ENCODE data around the gene ATP11B.

ATP11B gene

GRCh38 chr3:182902236-182902635, 108.9 kb downstream of the ATP11B start:
- Histone ChIP-seq H3K27me3 (ENCODE audit: control insufficient read depth in 1 of 2, insufficient read depth in 2 of 2, low read length in 2 of 2) (no peaks in the 10 kb centered on the region), H3K4me1 (ENCODE audit: insufficient read depth, low read length) (no peaks in the 10 kb centered on the region), H3K27ac (ENCODE audit: low read depth, low read length) (no peak overlapping the region), H3K4me3 (ENCODE audit: low read depth in 1 of 2, low read length in 2 of 2) (no peak overlapping the region), H3K9me3 (ENCODE audit: low read length) (no peaks in the 10 kb centered on the region), H3K9ac (ENCODE audit: low read length) (no peak overlapping the region), H3K36me3 (ENCODE audit: insufficient read depth, low read length) (peaks cover 38% of the 10 kb centered on the region)

GRCh38 chr3:182904164-182904563, 110.9 kb downstream of the ATP11B start:
- H3K4me3 ChIP-seq (ENCODE audit: low read depth in 1 of 2, low read length in 2 of 2): no peak overlapping the region
- H3K27ac ChIP-seq (ENCODE audit: low read depth, low read length): no peak overlapping the region
- no peak overlapping the region for H3K9ac ChIP-seq (ENCODE audit: low read length)
- no peaks in the 10 kb centered on the region for H3K4me1 ChIP-seq (ENCODE audit: insufficient read depth, low read length)
- no peaks in the 10 kb centered on the region for H3K9me3 ChIP-seq (ENCODE audit: low read length)
- peaks cover 31% of the 10 kb centered on the region for H3K36me3 ChIP-seq (ENCODE audit: insufficient read depth, low read length)
- H3K27me3 ChIP-seq (ENCODE audit: control insufficient read depth in 1 of 2, insufficient read depth in 2 of 2, low read length in 2 of 2): no peaks in the 10 kb centered on the region

- no peaks in the 10 kb centered on the region for H3K4me1 ChIP-seq (ENCODE audit: insufficient read depth, low read length)
- H3K27ac ChIP-seq (ENCODE audit: low read depth, low read length): no peak overlapping the region
- H3K9me3 ChIP-seq (ENCODE audit: low read length): no peaks in the 10 kb centered on the region
- no peak overlapping the region for H3K9ac ChIP-seq (ENCODE audit: low read length)
- no peak overlapping the region for H3K4me3 ChIP-seq (ENCODE audit: low read depth in 1 of 2, low read length in 2 of 2)
- peaks cover 24% of the 10 kb centered on the region for H3K36me3 ChIP-seq (ENCODE audit: insufficient read depth, low read length)
- H3K27me3 ChIP-seq (ENCODE audit: control insufficient read depth in 1 of 2, insufficient read depth in 2 of 2, low read length in 2 of 2): no peaks in the 10 kb centered on the region
Observed at GRCh38 chr3:182905623-182906022, 112.3 kb downstream of the ATP11B start.

GRCh38 chr3:182906036-182906435, 112.7 kb downstream of the ATP11B start:
- no peak overlapping the region for H3K4me3 ChIP-seq (ENCODE audit: low read depth in 1 of 2, low read length in 2 of 2)
- no peaks in the 10 kb centered on the region for H3K4me1 ChIP-seq (ENCODE audit: insufficient read depth, low read length)
- no peak overlapping the region for H3K27ac ChIP-seq (ENCODE audit: low read depth, low read length)
- no peaks in the 10 kb centered on the region for H3K27me3 ChIP-seq (ENCODE audit: control insufficient read depth in 1 of 2, insufficient read depth in 2 of 2, low read length in 2 of 2)
- H3K36me3 ChIP-seq (ENCODE audit: insufficient read depth, low read length): peaks cover 24% of the 10 kb centered on the region
- no peaks in the 10 kb centered on the region for H3K9me3 ChIP-seq (ENCODE audit: low read length)
- H3K9ac ChIP-seq (ENCODE audit: low read length): no peak overlapping the region

- Histone ChIP-seq H3K36me3 (ENCODE audit: insufficient read depth, low read length) (peaks cover 19% of the 10 kb centered on the region), H3K27ac (ENCODE audit: low read depth, low read length) (no peak overlapping the region), H3K9me3 (ENCODE audit: low read length) (no peaks in the 10 kb centered on the region)
Observed at GRCh38 chr3:182908471-182908870, 115.2 kb downstream of the ATP11B start.

GRCh38 chr3:182909318-182910040, 116.2 kb downstream of the ATP11B start:
- no peaks in the 10 kb centered on the region for H3K9me3 ChIP-seq (ENCODE audit: low read length)
- H3K27me3 ChIP-seq (ENCODE audit: control insufficient read depth in 1 of 2, insufficient read depth in 2 of 2, low read length in 2 of 2): no peaks in the 10 kb centered on the region
- peaks cover 21% of the 10 kb centered on the region for H3K36me3 ChIP-seq (ENCODE audit: insufficient read depth, low read length)
- H3K27ac ChIP-seq (ENCODE audit: low read depth, low read length): no peak overlapping the region
- no peaks in the 10 kb centered on the region for H3K4me1 ChIP-seq (ENCODE audit: insufficient read depth, low read length)
- no peak overlapping the region for H3K4me3 ChIP-seq (ENCODE audit: low read depth in 1 of 2, low read length in 2 of 2)
- H3K9ac ChIP-seq (ENCODE audit: low read length): no peak overlapping the region

More at GRCh38 chr3:182908471-182908870, 115.2 kb downstream of the ATP11B start:
- no peak overlapping the region for H3K9ac ChIP-seq (ENCODE audit: low read length)
- no peaks in the 10 kb centered on the region for H3K4me1 ChIP-seq (ENCODE audit: insufficient read depth, low read length)
- H3K4me3 ChIP-seq (ENCODE audit: low read depth in 1 of 2, low read length in 2 of 2): no peak overlapping the region
- H3K27me3 ChIP-seq (ENCODE audit: control insufficient read depth in 1 of 2, insufficient read depth in 2 of 2, low read length in 2 of 2): no peaks in the 10 kb centered on the region

GRCh38 chr3:182910936-182911781, 117.9 kb downstream of the ATP11B start:
- Histone ChIP-seq H3K27me3 (ENCODE audit: control insufficient read depth in 1 of 2, insufficient read depth in 2 of 2, low read length in 2 of 2) (no peaks in the 10 kb centered on the region), H3K4me3 (ENCODE audit: low read depth in 1 of 2, low read length in 2 of 2) (no peak overlapping the region), H3K4me1 (ENCODE audit: insufficient read depth, low read length) (no peaks in the 10 kb centered on the region), H3K9ac (ENCODE audit: low read length) (no peak overlapping the region), H3K36me3 (ENCODE audit: insufficient read depth, low read length) (peaks cover 15% of the 10 kb centered on the region), H3K9me3 (ENCODE audit: low read length) (no peaks in the 10 kb centered on the region), H3K27ac (ENCODE audit: low read depth, low read length) (no peak overlapping the region)

GRCh38 chr3:182911782-182912111, 118.4 kb downstream of the ATP11B start:
- no peaks in the 10 kb centered on the region for H3K4me1 ChIP-seq (ENCODE audit: insufficient read depth, low read length)
- H3K36me3 ChIP-seq (ENCODE audit: insufficient read depth, low read length): peaks cover 11% of the 10 kb centered on the region
- no peak overlapping the region for H3K4me3 ChIP-seq (ENCODE audit: low read depth in 1 of 2, low read length in 2 of 2)
- H3K27ac ChIP-seq (ENCODE audit: low read depth, low read length): no peak overlapping the region
- no peaks in the 10 kb centered on the region for H3K27me3 ChIP-seq (ENCODE audit: control insufficient read depth in 1 of 2, insufficient read depth in 2 of 2, low read length in 2 of 2)
- H3K9ac ChIP-seq (ENCODE audit: low read length): no peak overlapping the region
- H3K9me3 ChIP-seq (ENCODE audit: low read length): no peaks in the 10 kb centered on the region

- Histone ChIP-seq H3K27me3 (ENCODE audit: control insufficient read depth in 1 of 2, insufficient read depth in 2 of 2, low read length in 2 of 2) (no peaks in the 10 kb centered on the region), H3K27ac (ENCODE audit: low read depth, low read length) (no peak overlapping the region), H3K4me3 (ENCODE audit: low read depth in 1 of 2, low read length in 2 of 2) (no peak overlapping the region), H3K9ac (ENCODE audit: low read length) (no peak overlapping the region), H3K4me1 (ENCODE audit: insufficient read depth, low read length) (no peaks in the 10 kb centered on the region), H3K36me3 (ENCODE audit: insufficient read depth, low read length) (peaks cover 11% of the 10 kb centered on the region), H3K9me3 (ENCODE audit: low read length) (no peaks in the 10 kb centered on the region)
Observed at GRCh38 chr3:182912474-182912873, 119.2 kb downstream of the ATP11B start.

GRCh38 chr3:182913889-182914288, 120.6 kb downstream of the ATP11B start:
- Histone ChIP-seq H3K27me3 (ENCODE audit: control insufficient read depth in 1 of 2, insufficient read depth in 2 of 2, low read length in 2 of 2) (no peaks in the 10 kb centered on the region), H3K27ac (ENCODE audit: low read depth, low read length) (no peak overlapping the region), H3K4me1 (ENCODE audit: insufficient read depth, low read length) (no peaks in the 10 kb centered on the region), H3K36me3 (ENCODE audit: insufficient read depth, low read length) (peaks cover 11% of the 10 kb centered on the region), H3K9me3 (ENCODE audit: low read length) (no peaks in the 10 kb centered on the region), H3K4me3 (ENCODE audit: low read depth in 1 of 2, low read length in 2 of 2) (no peak overlapping the region), H3K9ac (ENCODE audit: low read length) (no peak overlapping the region)

- Histone ChIP-seq H3K36me3 (ENCODE audit: insufficient read depth, low read length) (peaks cover 11% of the 10 kb centered on the region), H3K27ac (ENCODE audit: low read depth, low read length) (no peak overlapping the region), H3K4me1 (ENCODE audit: insufficient read depth, low read length) (no peaks in the 10 kb centered on the region), H3K4me3 (ENCODE audit: low read depth in 1 of 2, low read length in 2 of 2) (no peak overlapping the region), H3K9me3 (ENCODE audit: low read length) (no peaks in the 10 kb centered on the region), H3K9ac (ENCODE audit: low read length) (no peak overlapping the region), H3K27me3 (ENCODE audit: control insufficient read depth in 1 of 2, insufficient read depth in 2 of 2, low read length in 2 of 2) (no peaks in the 10 kb centered on the region)
Observed at GRCh38 chr3:182914341-182914740, 121.0 kb downstream of the ATP11B start.
